ENCODE results near the gene BOD1L1.

BOD1L1 gene

GRCh38 chr4:13522282-13523104 is 105.0 kb downstream of the BOD1L1 start:
- DNase-seq: no peak

- DNase-seq: no peak
Observed at GRCh38 chr4:13521047-13521446, 106.5 kb downstream of the BOD1L1 start.
